GM19351 (cell line): ENCODE results near the gene SAAL1.
"Not testable (repeated sequence)": the region's sequence is repeated elsewhere in the genome, so short reads cannot be mapped to it uniquely, and the experiment has no call there.

ENCODE experiments used
- ATAC-seq: cut with Tn5 transposase; IDR thresholded peaks from one replicate; pipeline ENCODE4 v1.9.1; 2021; ENCODE audit warnings: mild to moderate bottlenecking, moderate library complexity; ENCODE audit not compliant: unreplicated experiment

SAAL1 gene

DNA sequence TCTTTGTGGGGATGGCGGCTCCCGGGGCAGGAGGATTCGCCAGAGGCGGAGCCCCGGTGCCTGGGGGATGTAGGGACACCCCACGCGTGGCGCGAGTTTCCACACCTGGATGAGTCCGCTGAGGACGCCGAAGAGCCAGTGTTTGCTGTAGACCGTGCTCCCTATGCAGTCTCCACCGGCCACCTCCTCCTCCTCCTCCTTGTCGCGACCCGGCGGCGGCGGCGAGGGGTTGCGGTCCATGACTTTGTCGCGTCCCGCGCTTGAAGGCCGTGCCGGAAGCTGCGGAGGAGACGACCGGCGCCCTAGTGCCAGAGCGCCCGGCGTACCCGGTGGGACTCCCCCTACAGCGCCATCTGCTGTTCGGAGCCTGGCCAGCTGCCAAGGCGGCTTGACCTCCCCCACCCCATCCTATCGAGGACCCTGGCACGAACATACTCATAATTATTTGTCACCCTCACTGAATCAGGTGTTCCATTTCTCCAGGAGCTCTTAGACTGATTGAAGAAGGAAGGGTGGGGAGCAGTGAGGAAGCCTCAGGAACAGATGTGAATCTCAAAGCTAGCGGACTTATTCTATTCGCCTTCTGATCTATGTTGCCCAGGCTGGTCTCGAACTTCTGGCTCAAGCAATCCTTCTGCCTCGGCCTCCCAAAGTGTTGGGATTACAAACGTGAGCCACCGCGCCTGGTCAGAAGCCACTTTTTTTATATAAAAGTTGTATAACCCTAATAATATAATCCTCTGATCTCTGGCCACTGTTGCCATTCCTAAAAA, at the start of gene SAAL1:
Gene SAAL1, minus strand, starts transcription at position 281 of the 773 bp plus-strand sequence. Its CDS starts 41 bp downstream, at position 240.
- peak; percentile 97 for ATAC-seq

GRCh38 chr11:18151581-18151980, 45.7 kb upstream of the SAAL1 start:
- ATAC-seq: no peak

DNA sequence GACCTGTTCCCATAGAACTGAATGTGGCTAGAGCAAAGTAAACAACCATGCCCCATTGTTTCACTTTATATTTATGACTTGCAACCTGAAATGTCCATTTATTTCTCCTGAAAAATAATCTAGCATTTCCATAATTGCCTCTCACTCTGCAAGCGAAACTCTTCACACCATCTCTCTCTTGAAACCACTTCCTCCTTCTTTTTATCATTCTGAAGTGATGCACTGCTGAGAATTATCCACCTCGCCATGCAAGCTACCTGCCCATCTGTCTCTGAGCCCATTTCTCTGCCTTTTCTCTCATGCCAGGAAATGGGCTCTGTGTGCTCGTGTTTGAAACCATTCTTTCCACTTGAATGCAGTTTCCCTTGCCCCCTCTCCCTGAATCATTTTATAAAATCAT, 40.0 kb upstream of the SAAL1 start:
- no peak for ATAC-seq

DNA sequence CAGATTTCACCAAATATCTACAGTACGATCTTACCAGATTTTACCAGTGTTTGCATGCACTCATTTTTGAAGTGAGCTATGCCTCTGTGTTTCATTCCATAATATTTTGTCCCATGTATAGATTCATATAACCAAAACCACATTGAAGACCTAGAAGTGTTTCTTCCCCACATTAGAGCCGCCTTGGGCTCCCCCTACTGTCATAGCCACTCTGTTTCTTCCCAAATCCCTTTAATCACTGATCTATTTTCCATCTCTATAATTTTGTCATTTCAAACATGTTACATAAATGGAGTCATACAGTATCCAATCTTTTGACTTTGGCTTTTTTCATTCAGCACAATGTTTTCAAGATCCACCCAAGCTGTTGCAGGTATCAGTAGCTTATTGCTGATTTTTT, 39.1 kb upstream of the SAAL1 start:
- ATAC-seq: no peak

- ATAC-seq: no peak
Measured at GRCh38 chr11:18144243-18144642, 38.4 kb upstream of the SAAL1 start.

GRCh38 chr11:18140145-18140544, 34.3 kb upstream of the SAAL1 start:
- ATAC-seq: no peak

- no peak for ATAC-seq
Measured at GRCh38 chr11:18137186-18137800, 31.4 kb upstream of the SAAL1 start.

- no peak for ATAC-seq
Measured at GRCh38 chr11:18135308-18135707, 29.4 kb upstream of the SAAL1 start.

- no peak for ATAC-seq
Measured at GRCh38 chr11:18132341-18132740, 26.5 kb upstream of the SAAL1 start, which contains the start of gene MRGPRX3. Gene MRGPRX3, plus strand, starts transcription at chr11:18132571. Its CDS starts 4,632 bp downstream, at chr11:18137203.

GRCh38 chr11:18131115-18131514, 25.2 kb upstream of the SAAL1 start:
- ATAC-seq: not testable (repeated sequence)

DNA sequence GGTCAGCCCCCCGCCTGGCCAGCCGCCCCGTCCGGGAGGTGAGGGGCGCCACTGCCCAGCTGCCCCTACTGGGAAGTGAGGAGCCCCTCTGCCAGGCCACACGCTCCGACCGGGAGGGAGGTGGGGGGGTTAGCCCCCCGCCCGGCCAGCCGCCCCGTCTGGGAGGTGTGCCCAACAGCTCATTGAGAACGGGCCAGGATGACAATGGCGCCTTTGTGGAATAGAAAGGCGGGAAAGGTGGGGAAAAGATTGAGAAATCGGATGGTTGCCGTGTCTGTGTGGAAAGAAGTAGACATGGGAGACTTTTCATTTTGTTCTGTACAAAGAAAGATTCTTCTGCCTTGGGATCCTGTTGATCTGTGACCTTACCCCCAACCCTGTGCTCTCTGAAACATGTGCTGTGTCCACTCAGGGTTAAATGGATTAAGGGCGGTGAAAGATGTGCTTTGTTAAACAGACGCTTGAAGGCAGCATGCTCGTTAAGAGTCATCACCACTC, 15.5 kb upstream of the SAAL1 start:
- ATAC-seq: not testable (repeated sequence)

- peak; percentile 92 for ATAC-seq
Measured at GRCh38 chr11:18115360-18116127, 9.7 kb upstream of the SAAL1 start.

DNA sequence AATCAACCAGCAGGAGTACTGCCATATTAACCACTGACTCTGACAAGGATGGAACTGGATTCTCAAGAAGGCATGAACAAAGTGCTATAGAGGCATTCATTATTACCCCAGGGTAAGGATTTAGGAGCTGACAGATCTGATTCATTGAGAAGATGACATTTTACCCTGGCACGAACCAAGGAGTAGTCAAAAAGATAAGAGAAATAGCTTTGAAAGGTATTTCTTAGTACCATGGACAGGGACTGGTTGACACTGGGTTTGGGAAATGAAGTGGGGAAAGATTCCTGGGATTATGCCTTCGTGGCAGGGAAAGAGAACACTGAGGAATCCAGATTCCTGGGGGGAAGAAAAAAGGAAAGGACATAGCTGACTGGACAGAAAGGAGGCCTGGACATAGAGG, 5.1 kb upstream of the SAAL1 start:
- ATAC-seq: no peak

- ATAC-seq: no peak
Measured at GRCh38 chr11:18108254-18108653, 2.4 kb upstream of the SAAL1 start.

DNA sequence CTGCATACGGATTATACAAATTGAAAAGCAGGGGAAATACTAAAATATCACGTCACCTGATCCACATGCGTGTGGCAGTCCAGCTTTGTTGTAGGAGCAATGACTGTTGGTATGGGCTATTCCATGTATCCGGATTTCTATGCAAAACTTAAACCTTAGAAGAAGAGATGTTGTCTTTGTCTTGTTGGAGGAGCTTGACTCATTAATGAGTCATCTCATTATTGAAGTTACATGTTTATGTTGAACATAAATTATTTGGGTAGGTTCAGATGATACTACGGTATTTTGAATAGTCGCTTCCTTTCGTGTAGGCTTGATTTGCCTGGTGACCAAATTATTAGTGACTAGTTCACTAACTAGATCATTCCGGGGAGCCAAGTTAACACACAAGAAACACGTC, 806 bp upstream of the SAAL1 start:
- no peak for ATAC-seq

DNA sequence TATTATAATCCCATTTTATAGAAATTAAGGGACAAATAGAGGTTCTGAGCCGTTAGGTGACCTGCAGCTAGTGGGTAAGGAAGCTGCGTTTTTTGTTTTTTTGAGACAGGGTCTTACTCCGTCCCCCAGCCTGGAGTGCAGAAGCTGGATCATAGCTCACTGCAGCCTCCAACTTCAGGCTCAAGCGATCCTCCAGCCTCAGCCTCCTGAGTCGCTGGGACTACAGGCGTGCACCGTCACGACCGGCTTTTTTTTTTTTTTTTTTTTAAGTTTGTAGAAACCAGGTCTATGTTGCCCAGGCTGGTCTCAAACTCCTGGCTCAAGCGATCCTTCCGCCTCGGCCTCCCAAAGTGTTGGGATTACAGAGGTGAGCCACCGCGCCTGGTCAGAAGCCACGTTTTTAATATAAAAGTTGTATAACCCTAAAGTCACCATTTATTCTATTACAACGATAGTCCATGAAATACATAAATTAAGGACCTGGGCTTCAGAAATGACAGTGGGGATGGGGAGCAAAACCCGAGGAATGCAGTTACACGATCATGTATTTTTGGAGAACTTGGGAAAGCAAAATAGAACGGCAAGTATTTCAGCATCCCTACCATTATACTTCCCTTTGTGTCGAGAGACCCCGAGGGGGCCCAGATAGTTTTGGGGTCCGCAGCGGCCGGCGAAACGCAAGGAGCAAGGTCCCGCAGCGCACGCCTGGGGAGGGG, 638 bp downstream of the SAAL1 start:
- ATAC-seq: no peak

GRCh38 chr11:18100926-18101656, 4.8 kb downstream of the SAAL1 start:
- no peak for ATAC-seq

DNA sequence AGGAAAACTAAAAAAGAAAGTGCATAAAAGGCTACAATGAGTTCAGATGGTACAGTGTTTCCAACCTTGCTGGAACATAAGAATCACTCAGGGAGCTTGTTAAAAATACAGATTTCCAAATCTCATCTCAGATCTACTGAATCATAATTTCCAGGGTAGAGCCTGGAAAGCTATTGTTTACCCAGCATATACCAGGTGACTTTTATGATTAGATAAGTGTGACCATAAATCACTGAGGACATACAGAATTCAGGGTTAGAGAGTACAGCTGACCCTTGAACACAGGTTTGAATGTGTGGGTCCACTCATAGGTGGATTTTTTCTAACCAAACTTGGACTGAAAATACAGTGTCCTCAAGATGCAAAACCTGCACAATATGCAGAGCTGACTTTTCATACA, 11.9 kb downstream of the SAAL1 start:
- ATAC-seq: no peak

GRCh38 chr11:18091731-18092130, 14.2 kb downstream of the SAAL1 start:
- ATAC-seq: no peak

DNA sequence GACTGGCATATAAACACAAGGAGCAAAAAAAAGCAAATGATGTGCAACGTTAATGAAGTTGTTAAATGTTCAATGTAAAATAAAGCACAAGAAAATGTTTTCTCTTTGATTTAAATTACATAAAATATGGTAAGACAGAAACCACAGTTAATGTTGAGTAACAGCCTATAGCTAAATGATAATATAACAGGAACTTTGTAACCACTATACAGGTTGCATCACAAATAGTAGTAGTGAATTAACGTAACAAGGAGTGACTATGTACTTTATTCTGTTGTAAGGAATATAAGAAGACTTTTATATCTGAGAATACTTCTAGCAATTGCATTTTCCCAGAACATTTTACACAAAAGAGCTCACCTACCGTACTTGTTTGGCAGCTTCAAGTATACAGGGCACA, 16.9 kb downstream of the SAAL1 start:
- no peak for ATAC-seq
